HEK293 (cell line): ENCODE data around the gene PHACTR1.

Experiments used
- CTCF ChIA-PET: fragments of 350-600 bp; formaldehyde crosslinking; extraction: SDS; loops from one replicate; lab custom pipeline; 2021; ENCODE audit warnings: antibody characterized with exemption; lab: Yijun Ruan, JAX
- POLR2A ChIA-PET: fragments of 300-600 bp; formaldehyde crosslinking; extraction: SDS; loops from one replicate; lab custom pipeline; 2020; ENCODE audit warnings: antibody characterized with exemption, inconsistent platforms; lab: Yijun Ruan, JAX
- H3K27ac ChIP-seq: fragments of 200-500 bp; sonication (Bioruptor generic); 2 replicates; pipeline ENCODE4 v1.5.1; 2014; ENCODE audit warnings: low read depth, low read length, control low read depth, inconsistent platforms; ENCODE audit errors: extremely low read depth
- H3K36me3 ChIP-seq, 2 experiments: fragments of 200-500 bp in 1 of 2; sonication (Bioruptor generic) in 1 of 2; 1 replicate in 1 of 2; 2 replicates in 1 of 2; pipeline ENCODE4 v1.5.1; 2014 to 2017; ENCODE audit warnings: inconsistent platforms in 2 of 2, low read length in 2 of 2; ENCODE audit not compliant: control insufficient read depth in 2 of 2, insufficient read depth in 1 of 2
- H3K4me1 ChIP-seq: fragments of 200-500 bp; sonication (Bioruptor generic); 2 replicates; pipeline ENCODE4 v1.5.1; 2014; ENCODE audit warnings: mild to moderate bottlenecking, low read length, inconsistent platforms; ENCODE audit not compliant: control insufficient read depth, insufficient read depth
- H3K4me3 ChIP-seq: 2 replicates; pipeline ENCODE4 v1.5.1; 2011; ENCODE audit warnings: low read depth, mild to moderate bottlenecking, control low read depth, low read length, moderate library complexity
- H3K9me3 ChIP-seq: fragments of 200-500 bp; sonication (Bioruptor generic); 2 replicates; pipeline ENCODE4 v1.5.1; 2014; ENCODE audit warnings: low read depth, low read length, inconsistent platforms; ENCODE audit not compliant: control insufficient read depth, insufficient read depth
- KLF16 ChIP-seq: fragments of 450-650 bp; formaldehyde crosslinking; IDR thresholded peaks from 2 replicates; pipeline ENCODE4 v1.5.1; 2017; ENCODE audit warnings: missing biosample characterization, missing genetic modification characterization
- KLF7 ChIP-seq: fragments of 450-650 bp; formaldehyde crosslinking; IDR thresholded peaks from 2 replicates; pipeline ENCODE4 v1.5.1; 2016; ENCODE audit warnings: missing biosample characterization, missing genetic modification characterization, borderline replicate concordance
- ZBTB8A ChIP-seq: fragments of 450-650 bp; formaldehyde crosslinking; IDR thresholded peaks from 2 replicates; pipeline ENCODE4 v1.5.1; 2016; ENCODE audit warnings: missing biosample characterization, missing genetic modification characterization
- ZFP37 ChIP-seq: fragments of 450-650 bp; formaldehyde crosslinking; IDR thresholded peaks from 2 replicates; pipeline ENCODE4 v1.5.1; 2016; ENCODE audit warnings: missing biosample characterization, missing genetic modification characterization
- ZNF16 ChIP-seq: fragments of 450-650 bp; formaldehyde crosslinking; IDR thresholded peaks from 2 replicates; pipeline ENCODE4 v1.5.1; 2016; ENCODE audit warnings: low read depth, missing biosample characterization, missing genetic modification characterization
- ZNF202 ChIP-seq: fragments of 450-650 bp; formaldehyde crosslinking; IDR thresholded peaks from 2 replicates; pipeline ENCODE4 v1.5.1; 2016; ENCODE audit warnings: missing biosample characterization, missing genetic modification characterization, borderline replicate concordance
- ZNF394 ChIP-seq: fragments of 450-650 bp; formaldehyde crosslinking; IDR thresholded peaks from 2 replicates; pipeline ENCODE4 v1.5.1; 2016; ENCODE audit warnings: missing biosample characterization, missing genetic modification characterization, mild to moderate bottlenecking, moderate library complexity, borderline replicate concordance
- ZNF433 ChIP-seq: fragments of 450-650 bp; formaldehyde crosslinking; IDR thresholded peaks from 2 replicates; pipeline ENCODE4 v1.5.1; 2016; ENCODE audit warnings: missing biosample characterization, missing genetic modification characterization, low read depth
- ZNF48 ChIP-seq: fragments of 450-650 bp; formaldehyde crosslinking; IDR thresholded peaks from 2 replicates; pipeline ENCODE4 v1.5.1; 2016; ENCODE audit warnings: missing biosample characterization, missing genetic modification characterization
- ZNF510 ChIP-seq: fragments of 450-650 bp; formaldehyde crosslinking; IDR thresholded peaks from 2 replicates; pipeline ENCODE4 v1.5.1; 2018; ENCODE audit warnings: mild to moderate bottlenecking, missing genetic modification characterization, missing biosample characterization; ENCODE audit not compliant: insufficient replicate concordance
- ZNF521 ChIP-seq: fragments of 450-650 bp; formaldehyde crosslinking; IDR thresholded peaks from 2 replicates; pipeline ENCODE4 v1.5.1; 2017; ENCODE audit warnings: missing biosample characterization, mild to moderate bottlenecking, missing genetic modification characterization
- ZNF558 ChIP-seq: fragments of 450-650 bp; formaldehyde crosslinking; IDR thresholded peaks from 2 replicates; pipeline ENCODE4 v1.5.1; 2016; ENCODE audit warnings: missing biosample characterization, missing genetic modification characterization
- TF ChIP-seq, protein P1 (sequence below): fragments of 450-650 bp; formaldehyde crosslinking; IDR thresholded peaks from 2 replicates; pipeline ENCODE4 v1.5.1; 2016; ENCODE audit warnings: missing biosample characterization, missing genetic modification characterization
- TF ChIP-seq, protein P2 (sequence below): fragments of 450-650 bp; formaldehyde crosslinking; IDR thresholded peaks from 2 replicates; pipeline ENCODE4 v1.5.0; 2017; ENCODE audit warnings: missing biosample characterization, missing genetic modification characterization, borderline replicate concordance

Gene PHACTR1

GRCh38 chr6:12730809-12731208 lies 14.2 kb downstream of the PHACTR1 start (continued):
- TF ChIP-seq KLF7 (tag by site-specific recombination) (0 out of 2 replicates have a peak, but pooled peaks have one; percentile 56), ZNF394 (tag by site-specific recombination) (peak; percentile 89), ZNF510 (tag by site-specific recombination) (peak; percentile 49), ZFP37 (tag by site-specific recombination) (peak; percentile 76; the same call in 1 of the 2 replicates), ZNF558 (peak; percentile 65; the same call in 1 of the 2 replicates), ZNF433 (tag by site-specific recombination) (peak; percentile 59; the same call in 1 of the 2 replicates), ZNF202 (tag by site-specific recombination) (peak; percentile 84), ZBTB8A (tag by site-specific recombination) (peak; percentile 66)
- TF ChIP-seq, protein P1, sequence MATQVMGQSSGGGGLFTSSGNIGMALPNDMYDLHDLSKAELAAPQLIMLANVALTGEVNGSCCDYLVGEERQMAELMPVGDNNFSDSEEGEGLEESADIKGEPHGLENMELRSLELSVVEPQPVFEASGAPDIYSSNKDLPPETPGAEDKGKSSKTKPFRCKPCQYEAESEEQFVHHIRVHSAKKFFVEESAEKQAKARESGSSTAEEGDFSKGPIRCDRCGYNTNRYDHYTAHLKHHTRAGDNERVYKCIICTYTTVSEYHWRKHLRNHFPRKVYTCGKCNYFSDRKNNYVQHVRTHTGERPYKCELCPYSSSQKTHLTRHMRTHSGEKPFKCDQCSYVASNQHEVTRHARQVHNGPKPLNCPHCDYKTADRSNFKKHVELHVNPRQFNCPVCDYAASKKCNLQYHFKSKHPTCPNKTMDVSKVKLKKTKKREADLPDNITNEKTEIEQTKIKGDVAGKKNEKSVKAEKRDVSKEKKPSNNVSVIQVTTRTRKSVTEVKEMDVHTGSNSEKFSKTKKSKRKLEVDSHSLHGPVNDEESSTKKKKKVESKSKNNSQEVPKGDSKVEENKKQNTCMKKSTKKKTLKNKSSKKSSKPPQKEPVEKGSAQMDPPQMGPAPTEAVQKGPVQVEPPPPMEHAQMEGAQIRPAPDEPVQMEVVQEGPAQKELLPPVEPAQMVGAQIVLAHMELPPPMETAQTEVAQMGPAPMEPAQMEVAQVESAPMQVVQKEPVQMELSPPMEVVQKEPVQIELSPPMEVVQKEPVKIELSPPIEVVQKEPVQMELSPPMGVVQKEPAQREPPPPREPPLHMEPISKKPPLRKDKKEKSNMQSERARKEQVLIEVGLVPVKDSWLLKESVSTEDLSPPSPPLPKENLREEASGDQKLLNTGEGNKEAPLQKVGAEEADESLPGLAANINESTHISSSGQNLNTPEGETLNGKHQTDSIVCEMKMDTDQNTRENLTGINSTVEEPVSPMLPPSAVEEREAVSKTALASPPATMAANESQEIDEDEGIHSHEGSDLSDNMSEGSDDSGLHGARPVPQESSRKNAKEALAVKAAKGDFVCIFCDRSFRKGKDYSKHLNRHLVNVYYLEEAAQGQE (tag by site-specific recombination) = peak; percentile 68; the same call in 1 of the 2 replicates

DNA sequence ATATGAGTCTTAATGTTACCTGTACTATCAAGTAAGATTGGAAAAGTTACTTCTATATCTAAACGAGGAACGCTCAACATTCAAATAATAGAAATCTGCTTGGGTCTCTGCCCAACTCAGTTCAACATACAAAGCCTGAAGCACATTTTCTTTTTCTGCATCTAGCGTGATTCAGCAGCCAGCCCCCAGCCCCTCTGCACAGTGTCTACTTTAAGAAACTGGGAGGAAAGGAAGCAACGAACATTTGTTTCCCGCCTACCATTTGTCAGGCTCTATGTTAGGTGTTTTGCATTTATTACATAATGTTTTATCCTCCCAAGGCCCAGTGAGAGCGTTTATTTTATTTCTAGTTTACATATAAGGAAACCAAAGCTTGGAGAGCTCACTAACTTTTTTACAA lies 17.3 kb downstream of the PHACTR1 start:
- Histone ChIP-seq H3K27ac (no peak overlapping the region), H3K9me3 (no peaks in the 10 kb centered on the region), H3K36me3 (no peaks in the 10 kb centered on the region)
- ChIA-PET CTCF (no interaction called here), POLR2A (no interaction called here)
- TF ChIP-seq ZNF521 (tag by site-specific recombination) = no peak
- TF ChIP-seq, all 188 proteins: peak for 0
- H3K4me1 ChIP-seq = peaks cover 2% of the 10 kb centered on the region
- H3K4me3 ChIP-seq = no peak overlapping the region

GRCh38 chr6:12735786-12736185 lies 19.2 kb downstream of the PHACTR1 start:
- Histone ChIP-seq H3K4me1 (peaks cover 2% of the 10 kb centered on the region), H3K9me3 (no peaks in the 10 kb centered on the region), H3K36me3 (no peaks in the 10 kb centered on the region), H3K27ac (no peak overlapping the region), H3K4me3 (no peak overlapping the region)
- no peak for TF ChIP-seq ZNF48
- TF ChIP-seq, protein P1 (tag by site-specific recombination) = peak; percentile 83
- ChIA-PET CTCF (interaction anchor here (0.6 kb wide), 1 partner anchor 9 kb away, joined by 4 read pairs; no protein-coding TSS in a partner anchor), POLR2A (no interaction called here)

GRCh38 chr6:12748411-12748810 lies 31.8 kb downstream of the PHACTR1 start:
- H3K9me3 ChIP-seq = no peaks in the 10 kb centered on the region
- no peak overlapping the region for H3K4me3 ChIP-seq
- TF ChIP-seq, protein P2, sequence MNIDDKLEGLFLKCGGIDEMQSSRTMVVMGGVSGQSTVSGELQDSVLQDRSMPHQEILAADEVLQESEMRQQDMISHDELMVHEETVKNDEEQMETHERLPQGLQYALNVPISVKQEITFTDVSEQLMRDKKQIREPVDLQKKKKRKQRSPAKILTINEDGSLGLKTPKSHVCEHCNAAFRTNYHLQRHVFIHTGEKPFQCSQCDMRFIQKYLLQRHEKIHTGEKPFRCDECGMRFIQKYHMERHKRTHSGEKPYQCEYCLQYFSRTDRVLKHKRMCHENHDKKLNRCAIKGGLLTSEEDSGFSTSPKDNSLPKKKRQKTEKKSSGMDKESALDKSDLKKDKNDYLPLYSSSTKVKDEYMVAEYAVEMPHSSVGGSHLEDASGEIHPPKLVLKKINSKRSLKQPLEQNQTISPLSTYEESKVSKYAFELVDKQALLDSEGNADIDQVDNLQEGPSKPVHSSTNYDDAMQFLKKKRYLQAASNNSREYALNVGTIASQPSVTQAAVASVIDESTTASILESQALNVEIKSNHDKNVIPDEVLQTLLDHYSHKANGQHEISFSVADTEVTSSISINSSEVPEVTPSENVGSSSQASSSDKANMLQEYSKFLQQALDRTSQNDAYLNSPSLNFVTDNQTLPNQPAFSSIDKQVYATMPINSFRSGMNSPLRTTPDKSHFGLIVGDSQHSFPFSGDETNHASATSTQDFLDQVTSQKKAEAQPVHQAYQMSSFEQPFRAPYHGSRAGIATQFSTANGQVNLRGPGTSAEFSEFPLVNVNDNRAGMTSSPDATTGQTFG (tag by site-specific recombination) = no peak
- no peak for TF ChIP-seq ZNF16 (tag by site-specific recombination)
- no peak for TF ChIP-seq KLF16 (tag by site-specific recombination)
- TF ChIP-seq, all 188 proteins: peak for 0
- peaks cover 4% of the 10 kb centered on the region; the same call in 1 of the 2 replicates for H3K4me1 ChIP-seq
- ChIA-PET CTCF (interaction anchor here (0.7 kb wide), 1 partner anchor 111 kb away, joined by 3 read pairs; no protein-coding TSS in a partner anchor), POLR2A (no interaction called here)
- H3K36me3 ChIP-seq = no peaks in the 10 kb centered on the region
- no peak overlapping the region for H3K27ac ChIP-seq
